Thyroid gland (tissue), 4 donors: ENCODE results near the gene TMEM176A. TPM values are rescaled to one million over a fixed set of nuclear protein-coding genes. Genes with fewer than 3 reads are reported as not detected.
A peak's percentile ranks its signal among the peaks of the same experiment; 100 is the strongest.
"Not testable (repeated sequence)": the region's sequence is repeated elsewhere in the genome, so short reads cannot be mapped to it uniquely, and the experiment has no call there.

Experiments
- DNase-seq, 2 donors: peaks; one replicate each; pipeline ENCODE4 v3.0.0-alpha.2; 2019
- H3K27ac ChIP-seq, 3 donors: fragments of 200-600 bp; sonication (generic); 1 replicate in 2 of 3; 2 replicates in 1 of 3; pipeline ENCODE4 v1.5.1; 2016 to 2019; ENCODE audit warnings: mild to moderate bottlenecking in 1 of 3, moderate library complexity in 1 of 3
- H3K27me3 ChIP-seq: fragments of 200-600 bp; sonication (generic); one replicate; pipeline ENCODE4 v1.5.1; 2019
- H3K36me3 ChIP-seq, 2 donors: fragments of 200-600 bp; sonication (generic); one replicate each; pipeline ENCODE4 v1.5.1; 2016 to 2019
- H3K4me1 ChIP-seq, 2 donors: fragments of 200-600 bp; sonication (generic); one replicate each; pipeline ENCODE4 v1.5.1; 2017 to 2019
- H3K4me3 ChIP-seq, 3 donors: fragments of 200-600 bp; sonication (generic); replicated peaks in 1 of 3; 1 replicate in 2 of 3; 2 replicates in 1 of 3; pipeline ENCODE4 v1.5.1; 2016; ENCODE audit warnings: mild to moderate bottlenecking in 1 of 3
- H3K9me3 ChIP-seq: fragments of 200-600 bp; sonication (generic); one replicate; pipeline ENCODE4 v1.5.1; 2017
- POLR2A ChIP-seq, 2 donors: fragments of 450-650 bp; IDR thresholded peaks; one replicate each; pipeline ENCODE4 v1.6.1; 2017; ENCODE audit warnings: antibody characterized with exemption in 2 of 2, mild to moderate bottlenecking in 2 of 2, moderate library complexity in 1 of 2
- WGBS, 2 donors: methylation state at CpG; one replicate each; pipeline ENCODE4 v1.1.5; 2017; 5-methylcytosine and 5-hydroxymethylcytosine counted together
- intact Hi-C: fragments of 100-400 bp; cut with DNase I; formaldehyde crosslinking; loops from one replicate; pipeline ENCODE4 v1.15.1; 2023
- total RNA-seq, 4 donors: library from RNA; depleted of rRNA; stranded (reverse); fragments of >200 nt; gene quantifications; one replicate each; pipeline ENCODE4 v1.2.3, GENCODE V29; 2016
- TF ChIP-seq, protein P1 (sequence below), 6 experiments: fragments of 200-600 bp in 3 of 6; fragments of 450-650 bp in 3 of 6; sonication (generic) in 3 of 6; IDR thresholded peaks; one replicate each; pipeline ENCODE4 v1.5.1; 2016 to 2019; ENCODE audit warnings: antibody characterized with exemption in 6 of 6, mild to moderate bottlenecking in 2 of 6, inconsistent platforms in 1 of 6, moderate library complexity in 1 of 6

The TMEM176A gene
- total RNA-seq, 4 donors from 2014 or later: 3.7 to 34.0 (median 14.7) TPM

DNA sequence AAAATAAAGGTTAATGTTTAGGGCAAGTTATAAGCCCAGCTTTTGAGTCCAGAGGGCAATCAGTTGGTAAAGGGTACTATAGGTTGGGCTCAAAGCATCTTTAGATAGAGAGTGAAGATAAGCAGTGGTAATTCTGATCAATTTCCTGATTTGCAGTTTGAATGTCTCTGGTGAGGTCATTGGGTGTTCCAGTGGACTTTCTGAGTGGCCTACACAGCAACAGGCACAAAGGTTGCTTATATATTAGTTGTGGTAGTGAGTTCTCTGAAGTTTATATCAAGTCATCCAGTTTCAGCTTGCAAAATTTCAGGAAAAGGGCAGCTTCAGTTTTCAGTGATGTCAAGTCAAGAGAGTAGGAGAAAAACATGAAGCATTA lies 34.2 kb upstream of the TMEM176A start:
- TF ChIP-seq, protein P1, sequence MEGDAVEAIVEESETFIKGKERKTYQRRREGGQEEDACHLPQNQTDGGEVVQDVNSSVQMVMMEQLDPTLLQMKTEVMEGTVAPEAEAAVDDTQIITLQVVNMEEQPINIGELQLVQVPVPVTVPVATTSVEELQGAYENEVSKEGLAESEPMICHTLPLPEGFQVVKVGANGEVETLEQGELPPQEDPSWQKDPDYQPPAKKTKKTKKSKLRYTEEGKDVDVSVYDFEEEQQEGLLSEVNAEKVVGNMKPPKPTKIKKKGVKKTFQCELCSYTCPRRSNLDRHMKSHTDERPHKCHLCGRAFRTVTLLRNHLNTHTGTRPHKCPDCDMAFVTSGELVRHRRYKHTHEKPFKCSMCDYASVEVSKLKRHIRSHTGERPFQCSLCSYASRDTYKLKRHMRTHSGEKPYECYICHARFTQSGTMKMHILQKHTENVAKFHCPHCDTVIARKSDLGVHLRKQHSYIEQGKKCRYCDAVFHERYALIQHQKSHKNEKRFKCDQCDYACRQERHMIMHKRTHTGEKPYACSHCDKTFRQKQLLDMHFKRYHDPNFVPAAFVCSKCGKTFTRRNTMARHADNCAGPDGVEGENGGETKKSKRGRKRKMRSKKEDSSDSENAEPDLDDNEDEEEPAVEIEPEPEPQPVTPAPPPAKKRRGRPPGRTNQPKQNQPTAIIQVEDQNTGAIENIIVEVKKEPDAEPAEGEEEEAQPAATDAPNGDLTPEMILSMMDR (IDR thresholded peaks at IDR 0.05): no peak
- TF ChIP-seq POLR2A (IDR thresholded peaks at IDR 0.05): no peak
- no peaks in the 10 kb centered on the region for H3K27me3 ChIP-seq
- DNase-seq: no peak
- no peaks in the 10 kb centered on the region for H3K36me3 ChIP-seq
- intact Hi-C loops: no loop called here
- H3K9me3 ChIP-seq: no peaks in the 10 kb centered on the region
- no peak overlapping the region for H3K4me3 ChIP-seq
- H3K4me1 ChIP-seq: no peaks in the 10 kb centered on the region
- H3K27ac ChIP-seq: no peak overlapping the region

DNA sequence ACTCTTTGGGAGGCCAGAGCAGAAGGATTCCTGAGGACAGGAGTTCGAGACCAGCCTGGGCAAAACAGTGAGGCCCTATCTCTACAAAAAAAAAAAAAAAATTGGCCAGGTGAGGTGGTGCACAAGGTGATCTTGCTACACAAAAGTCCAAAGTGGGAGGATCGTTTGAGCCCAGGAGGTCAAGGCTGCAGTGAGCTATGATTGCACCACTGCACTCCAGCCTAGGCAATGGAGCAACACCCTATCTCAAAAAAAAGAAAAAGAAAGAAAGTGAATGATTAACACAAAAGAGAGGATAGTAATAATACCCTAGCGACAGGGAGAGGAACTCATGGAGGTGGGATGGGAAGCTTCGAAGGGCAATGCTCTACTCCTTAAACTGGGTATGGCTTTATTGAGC lies 30.8 kb upstream of the TMEM176A start:
- no peaks in the 10 kb centered on the region for H3K27me3 ChIP-seq
- intact Hi-C loops: loop anchor here (5.0 kb wide), 1 partner anchor 113 kb away; no protein-coding TSS in a partner anchor

DNA sequence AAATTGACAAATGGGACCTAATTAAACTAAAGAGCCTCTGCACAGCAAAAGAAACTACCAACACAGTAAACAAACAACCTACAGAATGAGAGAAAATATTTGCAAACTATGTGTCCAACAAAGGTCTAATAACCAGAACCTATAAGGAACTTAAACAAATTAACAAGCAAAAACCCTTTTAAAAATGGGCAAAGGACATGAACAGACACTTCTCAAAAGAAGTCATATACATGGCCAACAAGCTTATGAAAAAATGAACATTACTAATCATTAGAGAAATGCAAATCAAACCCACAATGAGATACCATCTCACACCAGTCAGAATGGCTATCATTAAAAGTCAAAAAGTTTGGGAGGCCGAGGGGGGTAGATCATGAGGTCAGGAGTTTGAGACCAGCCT lies 26.4 kb upstream of the TMEM176A start:
- not testable (repeated sequence) for H3K27ac ChIP-seq, H3K27me3 ChIP-seq, H3K4me3 ChIP-seq, H3K36me3 ChIP-seq, H3K9me3 ChIP-seq, DNase-seq, H3K4me1 ChIP-seq
- WGBS, 2 donors: 86 to 95% methylated on average over 1 of the region's 1 CpG
- intact Hi-C loops: loop anchor here (5.0 kb wide), 1 partner anchor 108 kb away; no protein-coding TSS in a partner anchor

More for the DNA sequence above, 30.8 kb upstream of the TMEM176A start:
- H3K4me1 ChIP-seq: no peaks in the 10 kb centered on the region
- H3K36me3 ChIP-seq: no peaks in the 10 kb centered on the region
- 82 to 90% methylated on average over 4 of the region's 4 CpGs for WGBS, 2 donors
- DNase-seq: no peak
- no peak for TF ChIP-seq POLR2A (IDR thresholded peaks at IDR 0.05)
- TF ChIP-seq, protein P1 (IDR thresholded peaks at IDR 0.05): no peak
- no peak overlapping the region for H3K4me3 ChIP-seq
- H3K27ac ChIP-seq: no peak overlapping the region
- H3K9me3 ChIP-seq: no peaks in the 10 kb centered on the region

DNA sequence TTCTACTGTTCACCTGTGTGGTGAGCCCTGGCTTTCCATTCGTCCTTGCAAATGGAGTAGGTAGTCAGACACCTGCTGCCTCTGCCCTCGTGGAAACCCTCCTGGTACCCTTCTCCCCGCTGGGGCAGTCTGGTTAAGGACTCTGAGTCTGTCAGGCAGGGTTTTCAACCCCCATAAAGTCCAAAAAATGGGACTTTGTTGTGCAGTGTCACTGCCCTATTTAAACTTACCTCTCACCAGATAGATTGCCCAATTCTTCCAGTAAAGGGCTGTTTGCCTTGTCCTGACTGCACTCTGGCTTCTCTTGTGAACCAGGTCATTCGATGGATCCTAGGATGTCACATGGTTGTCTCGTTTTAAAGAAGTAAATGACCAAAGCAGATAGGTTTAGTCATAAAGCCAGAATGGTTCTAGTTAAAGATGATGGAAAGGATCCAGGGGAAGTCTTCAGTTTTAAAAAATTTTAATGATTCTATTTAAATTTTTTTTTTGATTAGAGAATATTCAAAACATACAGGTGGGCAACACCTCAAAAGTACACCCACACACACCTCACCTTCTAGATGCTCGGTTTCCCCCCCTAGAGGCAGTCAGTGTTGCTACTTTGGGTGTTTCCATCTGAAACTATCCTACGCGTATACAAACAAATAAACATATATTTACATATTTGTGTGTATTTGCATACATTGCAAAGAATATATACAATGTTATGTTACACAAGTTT lies 22.4 kb upstream of the TMEM176A start:
- no peaks in the 10 kb centered on the region for H3K9me3 ChIP-seq
- no peaks in the 10 kb centered on the region for H3K36me3 ChIP-seq
- H3K4me1 ChIP-seq: no peaks in the 10 kb centered on the region
- intact Hi-C loops: no loop called here
- 49 to 52% methylated on average over 8 of the region's 8 CpGs for WGBS, 2 donors
- H3K27ac ChIP-seq: no peak overlapping the region
- DNase-seq: no peak
- H3K4me3 ChIP-seq: no peak overlapping the region
- H3K27me3 ChIP-seq: no peaks in the 10 kb centered on the region
- no peak for TF ChIP-seq POLR2A (IDR thresholded peaks at IDR 0.05)
- TF ChIP-seq, protein P1 (IDR thresholded peaks at IDR 0.05): no peak

DNA sequence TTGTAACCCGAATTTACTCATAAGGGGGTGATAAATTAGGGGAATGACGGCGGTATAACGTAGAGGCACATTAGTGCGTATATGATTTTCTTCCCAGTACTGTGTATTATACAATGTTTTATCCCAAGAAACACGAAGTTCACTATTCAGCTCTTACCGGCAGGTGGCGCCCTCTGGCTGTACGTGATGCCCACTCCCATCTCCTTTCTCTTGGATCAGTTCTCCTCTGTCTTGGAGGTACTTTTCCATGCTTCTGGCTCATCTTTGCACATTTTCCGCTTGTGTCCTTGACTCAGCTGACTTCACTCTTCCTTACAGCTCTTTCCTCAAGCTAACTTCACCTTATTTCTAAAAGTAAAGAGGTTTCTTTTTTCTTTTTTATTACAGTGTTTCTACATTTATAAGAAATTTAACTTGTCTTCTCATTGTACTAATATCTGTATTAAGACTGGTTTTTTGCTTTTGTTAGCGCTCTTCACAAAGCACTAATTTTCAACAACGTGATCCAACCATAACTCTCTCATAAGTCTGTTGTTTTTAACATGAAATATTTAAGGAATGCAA lies 21.7 kb upstream of the TMEM176A start:
- Histone ChIP-seq H3K9me3 (no peaks in the 10 kb centered on the region), H3K4me3 (no peak overlapping the region), H3K36me3 (no peaks in the 10 kb centered on the region), H3K27ac (no peak overlapping the region), H3K27me3 (no peaks in the 10 kb centered on the region), H3K4me1 (no peaks in the 10 kb centered on the region)
- intact Hi-C loops: no loop called here
- TF ChIP-seq POLR2A (IDR thresholded peaks at IDR 0.05): no peak
- TF ChIP-seq, protein P1 (IDR thresholded peaks at IDR 0.05): peak; percentile 59 to 94 (median 67)
- DNase-seq: peak; percentile 74 to 77
- 8 to 10% methylated on average over 12 of the region's 12 CpGs for WGBS, 2 donors
